Stimulated activated CD8-positive, alpha-beta memory T cell treated with anti-CD3 and anti-CD28 coated beads, Interleukin-7, amount 100 ng/mL, for 24 hours (primary cell): ENCODE measurements around the gene GALR3.

Experiments
- DNase-seq: peaks from one replicate; pipeline ENCODE4 v3.0.0-alpha.2; 2020; ENCODE audit warnings: low read depth

GALR3 gene

DNA sequence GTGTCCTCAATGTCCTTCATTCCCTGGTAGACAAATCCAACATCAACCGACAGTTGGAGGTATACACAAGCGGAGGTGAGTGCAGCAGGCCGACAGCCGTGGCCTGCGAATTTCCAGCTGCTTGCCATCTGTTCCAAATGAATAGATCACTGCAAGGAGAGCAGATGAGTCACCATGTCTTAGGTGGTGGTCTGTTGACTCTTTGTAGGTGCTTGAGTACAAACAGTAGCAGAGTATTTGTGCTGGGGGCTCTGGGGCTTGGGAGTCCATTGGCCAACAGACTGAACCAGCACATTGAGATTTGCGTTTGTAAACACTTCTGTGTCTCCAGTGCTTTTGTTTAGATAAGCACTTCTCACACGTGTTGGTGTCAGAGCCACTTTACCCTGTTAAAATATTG is 47.1 kb downstream of the GALR3 start:
- no peak for DNase-seq
